ENCODE data around the gene C18orf32. TPM values are rescaled to one million over a fixed set of nuclear protein-coding genes. Genes with fewer than 3 reads are reported as not detected.
A peak's percentile ranks its signal among the peaks of the same experiment; 100 is the strongest.
"Not testable (repeated sequence)": the region's sequence is repeated elsewhere in the genome, so short reads cannot be mapped to it uniquely, and the experiment has no call there.

Gene C18orf32
- total and polyA plus RNA-seq, 2 donors from 2014 or later = 58.6 to 120 TPM

GRCh38 chr18:49517483-49517882 lies 30.4 kb upstream of the C18orf32 start:
- no peak for TF ChIP-seq CTCF (IDR thresholded peaks at IDR 0.05; ENCODE audit: borderline replicate concordance, extremely low read depth, insufficient read depth)
- Histone ChIP-seq H3K4me1 (ENCODE audit: control insufficient read depth in 2 of 3, insufficient read depth in 2 of 3, low read depth in 1 of 3, low read length in 3 of 3) (no peaks in the 10 kb centered on the region), H3K4me3 (ENCODE audit: low read length in 3 of 3) (no peak overlapping the region), H3K27ac (ENCODE audit: low read depth in 2 of 2, low read length in 2 of 2) (no peak overlapping the region), H3K36me3 (ENCODE audit: control insufficient read depth in 2 of 3, insufficient read depth in 3 of 3, low read length in 3 of 3) (no peaks in the 10 kb centered on the region), H3K9ac (ENCODE audit: low read length in 3 of 3) (no peak overlapping the region), H3K9me3 (ENCODE audit: control insufficient read depth in 2 of 3, insufficient read depth in 1 of 3, low read length in 3 of 3) (no peaks in the 10 kb centered on the region), H3K27me3 (ENCODE audit: control insufficient read depth, insufficient read depth, low read length) (no peaks in the 10 kb centered on the region)
- intact Hi-C loops (cut with DNase I) = loop anchor here (10.0 kb wide), 1 partner anchor 347 kb away; no protein-coding TSS in a partner anchor
- DNase-seq (no peak), FAIRE-seq (no peak)

DNA sequence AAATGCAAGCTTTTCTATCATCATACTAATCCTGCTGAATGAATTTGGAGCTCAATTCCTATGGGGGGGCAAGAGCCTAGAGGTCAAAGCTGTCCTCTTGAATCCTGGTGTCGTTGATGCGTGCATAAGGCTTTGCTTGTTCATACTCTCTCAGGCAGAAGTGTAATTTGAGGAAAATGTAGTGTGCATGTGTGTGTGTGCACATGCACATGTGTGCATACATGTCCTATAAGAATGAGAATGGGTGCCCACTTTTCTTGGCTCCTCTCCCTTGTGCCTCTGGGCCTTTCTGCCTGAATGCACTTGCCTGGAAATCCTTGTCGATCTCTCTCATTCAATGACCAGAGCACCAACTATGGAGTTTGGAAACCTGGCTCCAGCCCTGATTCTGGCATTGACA lies 28.5 kb upstream of the C18orf32 start:
- no peak for TF ChIP-seq CTCF (IDR thresholded peaks at IDR 0.05; ENCODE audit: borderline replicate concordance, extremely low read depth, insufficient read depth)
- no peaks in the 10 kb centered on the region for H3K9me3 ChIP-seq (ENCODE audit: control insufficient read depth in 2 of 3, insufficient read depth in 1 of 3, low read length in 3 of 3)
- DNase-seq (no peak), FAIRE-seq (no peak)
- H3K4me3 ChIP-seq (ENCODE audit: low read length in 3 of 3) = no peak overlapping the region
- intact Hi-C loops (cut with DNase I) = loop anchor here (10.0 kb wide), 1 partner anchor 349 kb away; no protein-coding TSS in a partner anchor
- no peak overlapping the region for H3K27ac ChIP-seq (ENCODE audit: low read depth in 2 of 2, low read length in 2 of 2)
- no peaks in the 10 kb centered on the region for H3K36me3 ChIP-seq (ENCODE audit: control insufficient read depth in 2 of 3, insufficient read depth in 3 of 3, low read length in 3 of 3)
- H3K27me3 ChIP-seq (ENCODE audit: control insufficient read depth, insufficient read depth, low read length) = no peaks in the 10 kb centered on the region
- no peaks in the 10 kb centered on the region for H3K4me1 ChIP-seq (ENCODE audit: control insufficient read depth in 2 of 3, insufficient read depth in 2 of 3, low read depth in 1 of 3, low read length in 3 of 3)
- no peak overlapping the region for H3K9ac ChIP-seq (ENCODE audit: low read length in 3 of 3)

GRCh38 chr18:49515003-49515402 lies 28.0 kb upstream of the C18orf32 start:
- not testable (repeated sequence) for H3K9me3 ChIP-seq (ENCODE audit: control insufficient read depth in 2 of 3, insufficient read depth in 1 of 3, low read length in 3 of 3); H3K4me3 ChIP-seq (ENCODE audit: low read length in 3 of 3); H3K27ac ChIP-seq (ENCODE audit: low read depth in 2 of 2, low read length in 2 of 2); FAIRE-seq; H3K4me1 ChIP-seq (ENCODE audit: control insufficient read depth in 2 of 3, insufficient read depth in 2 of 3, low read depth in 1 of 3, low read length in 3 of 3); DNase-seq; H3K36me3 ChIP-seq (ENCODE audit: control insufficient read depth in 2 of 3, insufficient read depth in 3 of 3, low read length in 3 of 3); H3K27me3 ChIP-seq (ENCODE audit: control insufficient read depth, insufficient read depth, low read length); H3K9ac ChIP-seq (ENCODE audit: low read length in 3 of 3)
- intact Hi-C loops (cut with DNase I) = loop anchor here (10.0 kb wide), 1 partner anchor 350 kb away; no protein-coding TSS in a partner anchor

DNA sequence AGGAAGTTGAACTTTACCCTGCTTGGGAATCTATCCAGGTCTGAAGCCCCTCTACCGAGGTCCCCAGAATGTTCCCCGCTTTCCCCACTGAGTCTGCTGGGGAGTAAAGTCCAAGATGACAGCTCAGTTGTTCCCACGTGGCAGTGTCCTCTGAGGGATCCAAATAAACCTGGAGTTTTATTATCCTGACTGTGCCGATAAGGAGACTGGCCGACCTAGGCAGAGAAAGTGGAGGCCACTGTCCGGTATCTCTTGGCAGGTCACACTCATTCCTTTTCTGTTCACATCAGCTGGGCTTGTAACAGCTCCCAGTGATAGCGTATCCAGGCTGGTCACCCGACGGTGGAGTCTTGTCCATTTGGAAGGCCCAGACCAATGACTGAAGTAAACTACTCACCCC lies 27.5 kb upstream of the C18orf32 start:
- Histone ChIP-seq H3K9me3 (ENCODE audit: control insufficient read depth in 2 of 3, insufficient read depth in 1 of 3, low read length in 3 of 3) (no peaks in the 10 kb centered on the region), H3K4me3 (ENCODE audit: low read length in 3 of 3) (no peak overlapping the region), H3K36me3 (ENCODE audit: control insufficient read depth in 2 of 3, insufficient read depth in 3 of 3, low read length in 3 of 3) (no peaks in the 10 kb centered on the region), H3K27me3 (ENCODE audit: control insufficient read depth, insufficient read depth, low read length) (no peaks in the 10 kb centered on the region), H3K4me1 (ENCODE audit: control insufficient read depth in 2 of 3, insufficient read depth in 2 of 3, low read depth in 1 of 3, low read length in 3 of 3) (no peaks in the 10 kb centered on the region), H3K9ac (ENCODE audit: low read length in 3 of 3) (no peak overlapping the region), H3K27ac (ENCODE audit: low read depth in 2 of 2, low read length in 2 of 2) (no peak overlapping the region)
- DNase-seq = peak in 1 of 5 donors; percentile 25
- no peak for FAIRE-seq
- TF ChIP-seq CTCF (IDR thresholded peaks at IDR 0.05; ENCODE audit: borderline replicate concordance, extremely low read depth, insufficient read depth) = no peak
- intact Hi-C loops (cut with DNase I) = loop anchor here (10.0 kb wide), 1 partner anchor 350 kb away; no protein-coding TSS in a partner anchor

- not testable (repeated sequence) for H3K27me3 ChIP-seq (ENCODE audit: control insufficient read depth, insufficient read depth, low read length); H3K9me3 ChIP-seq (ENCODE audit: control insufficient read depth in 2 of 3, insufficient read depth in 1 of 3, low read length in 3 of 3); H3K4me3 ChIP-seq (ENCODE audit: low read length in 3 of 3); DNase-seq; H3K9ac ChIP-seq (ENCODE audit: low read length in 3 of 3); H3K27ac ChIP-seq (ENCODE audit: low read depth in 2 of 2, low read length in 2 of 2); H3K4me1 ChIP-seq (ENCODE audit: control insufficient read depth in 2 of 3, insufficient read depth in 2 of 3, low read depth in 1 of 3, low read length in 3 of 3); FAIRE-seq; H3K36me3 ChIP-seq (ENCODE audit: control insufficient read depth in 2 of 3, insufficient read depth in 3 of 3, low read length in 3 of 3)
- intact Hi-C loops (cut with DNase I) = loop anchor here (10.0 kb wide), 1 partner anchor 352 kb away; no protein-coding TSS in a partner anchor
Observed at GRCh38 chr18:49512876-49513275, 25.8 kb upstream of the C18orf32 start.

Data from kidney (tissue), 14 donors.